GM12873 (cell line): ENCODE data around the gene AIF1L.

Experiments
- TF ChIP-seq, protein P1 (sequence below): IDR thresholded peaks from 2 replicates; pipeline ENCODE4 v1.5.1; 2012; ENCODE audit warnings: low read depth, mild to moderate bottlenecking, moderate library complexity, low read length, control low read depth; ENCODE audit not compliant: insufficient read depth; ENCODE audit errors: missing control alignments

AIF1L gene

DNA sequence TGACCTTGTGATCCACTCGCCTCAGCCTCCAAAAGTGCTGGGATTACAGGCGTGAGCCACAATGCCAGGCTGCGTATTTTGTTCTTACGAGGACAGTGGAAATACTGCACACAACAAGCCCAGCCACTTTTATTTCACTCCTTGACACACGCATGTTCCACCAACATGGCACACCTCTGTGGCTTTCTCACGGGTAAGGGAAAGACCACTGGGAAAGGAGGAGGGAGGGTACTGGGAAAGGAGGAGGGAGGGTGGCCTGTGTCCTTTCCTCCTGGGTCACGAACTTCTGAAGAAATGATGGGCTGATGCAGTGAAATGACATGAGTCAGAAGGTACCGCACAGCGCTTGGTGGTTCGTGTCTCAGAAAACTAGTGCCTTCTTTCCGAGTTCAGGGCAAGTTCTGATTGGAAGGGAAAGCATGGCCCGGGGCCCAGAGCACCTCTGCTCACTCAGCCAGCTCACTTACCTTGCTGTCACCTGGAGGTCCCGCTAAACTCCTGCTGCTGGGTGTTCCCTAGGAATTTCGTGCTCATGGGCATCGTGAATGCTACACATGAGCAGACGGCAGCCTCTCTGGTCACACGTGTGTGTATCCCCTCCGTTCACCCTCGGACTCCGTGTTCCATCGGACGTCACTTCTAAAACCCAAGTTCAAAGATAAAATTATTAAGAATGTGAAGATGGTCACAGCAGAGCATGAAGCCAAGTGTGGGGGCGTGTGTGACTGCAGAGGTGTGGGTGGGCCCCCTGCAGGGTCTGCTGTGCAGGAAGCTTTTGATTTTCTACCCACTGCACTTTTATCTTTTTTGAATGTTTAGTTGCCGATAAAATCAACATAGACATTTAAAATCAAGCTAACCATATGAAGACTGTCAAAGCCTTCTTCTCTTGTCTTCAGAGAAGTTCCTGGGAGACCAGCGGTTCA is 44.5 kb upstream of the AIF1L start:
- TF ChIP-seq, protein P1, sequence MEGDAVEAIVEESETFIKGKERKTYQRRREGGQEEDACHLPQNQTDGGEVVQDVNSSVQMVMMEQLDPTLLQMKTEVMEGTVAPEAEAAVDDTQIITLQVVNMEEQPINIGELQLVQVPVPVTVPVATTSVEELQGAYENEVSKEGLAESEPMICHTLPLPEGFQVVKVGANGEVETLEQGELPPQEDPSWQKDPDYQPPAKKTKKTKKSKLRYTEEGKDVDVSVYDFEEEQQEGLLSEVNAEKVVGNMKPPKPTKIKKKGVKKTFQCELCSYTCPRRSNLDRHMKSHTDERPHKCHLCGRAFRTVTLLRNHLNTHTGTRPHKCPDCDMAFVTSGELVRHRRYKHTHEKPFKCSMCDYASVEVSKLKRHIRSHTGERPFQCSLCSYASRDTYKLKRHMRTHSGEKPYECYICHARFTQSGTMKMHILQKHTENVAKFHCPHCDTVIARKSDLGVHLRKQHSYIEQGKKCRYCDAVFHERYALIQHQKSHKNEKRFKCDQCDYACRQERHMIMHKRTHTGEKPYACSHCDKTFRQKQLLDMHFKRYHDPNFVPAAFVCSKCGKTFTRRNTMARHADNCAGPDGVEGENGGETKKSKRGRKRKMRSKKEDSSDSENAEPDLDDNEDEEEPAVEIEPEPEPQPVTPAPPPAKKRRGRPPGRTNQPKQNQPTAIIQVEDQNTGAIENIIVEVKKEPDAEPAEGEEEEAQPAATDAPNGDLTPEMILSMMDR = no peak

- TF ChIP-seq, protein P1 = no peak
Observed at GRCh38 chr9:131053896-131054295, 42.4 kb upstream of the AIF1L start.

GRCh38 chr9:131056781-131057506 is 39.4 kb upstream of the AIF1L start:
- TF ChIP-seq, protein P1 = no peak

DNA sequence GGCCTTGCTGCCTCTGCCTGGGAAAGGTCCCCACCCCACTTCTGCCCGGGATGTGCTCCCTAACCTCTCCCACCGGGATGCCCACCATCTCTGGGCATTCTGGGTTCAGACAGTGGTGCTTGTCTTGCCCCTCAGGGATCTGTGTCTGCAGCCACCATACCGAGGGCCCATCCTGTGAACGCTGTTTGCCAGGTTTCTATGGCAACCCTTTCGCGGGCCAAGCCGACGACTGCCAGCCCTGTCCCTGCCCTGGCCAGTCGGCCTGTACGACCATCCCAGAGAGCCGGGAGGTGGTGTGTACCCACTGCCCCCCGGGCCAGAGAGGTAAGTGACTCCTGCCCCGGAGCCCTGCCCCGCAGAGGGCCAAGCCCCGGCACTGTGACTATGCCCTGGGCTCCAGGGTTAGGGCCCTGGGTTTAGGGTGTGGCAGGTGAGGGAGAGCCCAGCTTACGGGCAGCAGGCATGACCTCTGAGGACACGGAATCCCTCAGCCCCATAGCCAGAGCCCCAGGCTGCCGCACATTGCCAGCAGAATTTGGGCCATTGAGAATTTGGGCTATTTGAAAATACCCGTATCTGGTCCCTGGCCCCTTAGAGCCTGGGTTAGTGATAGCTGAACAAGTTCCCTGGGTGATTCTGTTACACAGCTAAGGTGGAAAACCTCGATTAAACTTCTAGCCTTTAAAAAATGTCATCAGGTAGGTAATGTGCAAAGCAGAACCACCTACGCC is 35.3 kb upstream of the AIF1L start:
- TF ChIP-seq, protein P1 = no peak

DNA sequence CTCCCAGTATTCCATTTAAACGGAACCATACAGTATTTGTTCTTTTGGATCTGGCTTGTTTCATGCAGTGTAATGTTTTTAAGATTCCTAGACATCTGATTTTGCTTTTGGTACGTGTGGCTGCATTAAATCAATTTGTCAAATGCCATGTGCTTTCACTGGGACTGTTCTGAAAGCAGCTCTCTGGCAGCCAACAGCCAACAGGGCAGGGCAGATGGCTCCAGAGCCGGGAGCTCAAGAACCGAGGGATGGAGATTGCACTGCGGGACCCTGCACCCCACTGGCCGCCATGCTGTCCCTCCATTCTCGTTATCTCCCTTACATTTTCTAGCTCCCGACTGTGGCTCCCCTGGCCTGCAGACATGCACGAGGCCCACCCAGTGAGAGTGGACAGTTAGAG is 33.4 kb upstream of the AIF1L start:
- TF ChIP-seq, protein P1 = no peak

DNA sequence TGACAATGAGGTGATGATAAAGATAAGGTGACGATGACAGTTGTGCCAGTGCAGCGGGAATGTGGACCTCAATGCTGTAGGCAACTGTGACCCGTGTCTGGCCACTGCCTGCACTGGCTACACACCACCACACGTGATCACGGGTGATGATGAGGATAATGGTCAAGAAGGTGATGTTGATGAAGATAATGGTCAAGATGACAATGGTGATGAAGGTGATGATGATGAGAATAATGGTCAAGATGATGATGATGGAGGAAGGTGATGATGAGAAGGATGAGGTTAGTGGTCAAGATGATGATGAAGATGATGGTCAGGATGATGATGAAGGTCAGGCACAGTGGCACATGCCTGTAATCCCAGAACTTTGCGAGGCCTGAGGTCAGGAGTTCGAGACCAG is 30.7 kb upstream of the AIF1L start:
- TF ChIP-seq, protein P1 = no peak

GRCh38 chr9:131067625-131068024 is 28.7 kb upstream of the AIF1L start:
- TF ChIP-seq, protein P1 = no peak
